IMR-90 (cell line): ENCODE data around the gene NACC2. TPM values are rescaled to one million over a fixed set of nuclear protein-coding genes. Genes with fewer than 3 reads are reported as not detected.

ENCODE experiments used
- ATAC-seq: fragments of 200-7000 bp; cut with Tn5 transposase; 2 replicates; pipeline ENCODE4 v1.9.1; 2020; ENCODE audit warnings: low read depth, mild to moderate bottlenecking, moderate library complexity
- BruUV-seq: library from RNA; stranded (reverse); fragments of 400-500 nt; replicated peaks from 2 replicates; lab custom pipeline; 2021; lab: Mats Ljungman, UMichigan
- CTCF ChIA-PET: fragments of 300-600 bp; formaldehyde crosslinking; extraction: SDS; loops from one replicate; lab custom pipeline; 2021; ENCODE audit warnings: antibody characterized with exemption; lab: Yijun Ruan, JAX
- POLR2A ChIA-PET: fragments of 300-600 bp; sonication (Branson Sonifier 250); formaldehyde crosslinking; loops from one replicate; lab custom pipeline; 2022; ENCODE audit warnings: antibody characterized with exemption; ENCODE audit not compliant: unreplicated experiment; lab: Charles Lee
- DNase-seq: peaks from one replicate; pipeline ENCODE4 v3.0.0; 2013
- H2AFZ ChIP-seq: replicated peaks from 2 replicates; pipeline ENCODE3; 2013; ENCODE audit warnings: low read length, mild to moderate bottlenecking; ENCODE audit not compliant: poor library complexity
- H2AK5ac ChIP-seq: 2 replicates; pipeline ENCODE4 v1.6.1; 2013; ENCODE audit warnings: low read depth, low read length, inconsistent platforms
- H2AK9ac ChIP-seq: replicated peaks from 2 replicates; pipeline ENCODE3; 2013; ENCODE audit warnings: mild to moderate bottlenecking, low read depth, low read length, moderate library complexity; ENCODE audit not compliant: poor library complexity
- H2BK120ac ChIP-seq: 2 replicates; pipeline ENCODE4 v1.6.1; 2013; ENCODE audit warnings: low read depth, low read length, inconsistent platforms
- H2BK15ac ChIP-seq: 3 replicates; pipeline ENCODE4 v1.6.1; 2013; ENCODE audit warnings: low read depth, low read length, inconsistent platforms
- H2BK20ac ChIP-seq: 2 replicates; pipeline ENCODE4 v1.6.1; 2013; ENCODE audit warnings: low read depth, mild to moderate bottlenecking, inconsistent platforms, low read length, moderate library complexity
- H2BK5ac ChIP-seq: 2 replicates; pipeline ENCODE4 v1.6.1; 2013; ENCODE audit warnings: mild to moderate bottlenecking, low read depth, low read length, inconsistent platforms; ENCODE audit not compliant: poor library complexity, severe bottlenecking
- H3K14ac ChIP-seq: replicated peaks from 2 replicates; pipeline ENCODE4 v1.6.1; 2013; ENCODE audit warnings: low read depth, low read length, inconsistent platforms
- H3K18ac ChIP-seq: 2 replicates; pipeline ENCODE4 v1.6.1; 2013; ENCODE audit warnings: low read depth, low read length, control low read depth
- H3K23ac ChIP-seq: 2 replicates; pipeline ENCODE4 v1.6.1; 2013; ENCODE audit warnings: low read depth, low read length, inconsistent platforms
- H3K27ac ChIP-seq: 2 replicates; pipeline ENCODE4 v1.5.1; 2013; ENCODE audit warnings: mild to moderate bottlenecking, control low read depth, low read length; ENCODE audit not compliant: insufficient read depth
- H3K27me3 ChIP-seq: 2 replicates; pipeline ENCODE4 v1.6.1; 2013; ENCODE audit warnings: low read length; ENCODE audit not compliant: control insufficient read depth, insufficient read depth
- H3K36me3 ChIP-seq: 2 replicates; pipeline ENCODE4 v1.6.1; 2013; ENCODE audit warnings: low read length, mixed read lengths; ENCODE audit not compliant: control insufficient read depth, insufficient read depth
- H3K4ac ChIP-seq: 2 replicates; pipeline ENCODE4 v1.6.1; 2013; ENCODE audit warnings: low read depth, low read length, inconsistent platforms
- H3K4me1 ChIP-seq: 2 replicates; pipeline ENCODE4 v1.6.1; 2013; ENCODE audit warnings: low read length, mixed read lengths; ENCODE audit not compliant: control insufficient read depth, insufficient read depth
- H3K4me2 ChIP-seq: 2 replicates; pipeline ENCODE4 v1.6.1; 2013; ENCODE audit warnings: low read depth, mild to moderate bottlenecking, control low read depth, low read length, moderate library complexity
- H3K4me3 ChIP-seq: 2 replicates; pipeline ENCODE4 v1.5.1; 2013; ENCODE audit warnings: low read depth, mild to moderate bottlenecking, control low read depth, low read length, moderate library complexity; ENCODE audit not compliant: insufficient read depth
- H3K56ac ChIP-seq: 2 replicates; pipeline ENCODE4 v1.6.1; 2013; ENCODE audit warnings: low read length, inconsistent platforms; ENCODE audit not compliant: insufficient read depth; ENCODE audit errors: extremely low read depth
- H3K79me1 ChIP-seq, 2 experiments: 2 replicates each; pipeline ENCODE4 v1.6.1; 2013; ENCODE audit warnings: low read length in 2 of 2, inconsistent platforms in 1 of 2, low read depth in 1 of 2
- H3K9ac ChIP-seq: 2 replicates; pipeline ENCODE4 v1.6.1; 2013; ENCODE audit warnings: low read depth, low read length, control low read depth
- H3K9me1 ChIP-seq: 2 replicates; pipeline ENCODE4 v1.6.1; 2013; ENCODE audit warnings: low read length, inconsistent platforms; ENCODE audit not compliant: insufficient read depth
- H3K9me3 ChIP-seq: 2 replicates; pipeline ENCODE4 v1.6.1; 2013; ENCODE audit warnings: low read length; ENCODE audit not compliant: control insufficient read depth, insufficient read depth
- H4K20me1 ChIP-seq: 2 replicates; pipeline ENCODE4 v1.6.1; 2013; ENCODE audit warnings: low read length, inconsistent platforms; ENCODE audit not compliant: insufficient read depth
- H4K5ac ChIP-seq: 2 replicates; pipeline ENCODE4 v1.6.1; 2013; ENCODE audit warnings: mild to moderate bottlenecking, low read depth, low read length, control low read depth
- H4K8ac ChIP-seq, 2 experiments: 2 replicates each; pipeline ENCODE4 v1.6.1; 2013; ENCODE audit warnings: low read depth in 2 of 2, low read length in 2 of 2, control low read depth in 1 of 2, inconsistent platforms in 1 of 2
- H4K91ac ChIP-seq: 2 replicates; pipeline ENCODE4 v1.6.1; 2013; ENCODE audit warnings: low read depth, low read length, inconsistent platforms; ENCODE audit not compliant: insufficient read depth
- CEBPB ChIP-seq: IDR thresholded peaks from 2 replicates; pipeline ENCODE4 v1.6.1; 2012; ENCODE audit warnings: low read depth, low read length, improper control_type of control experiment
- NFE2L2 ChIP-seq: fragments of 150-350 bp; IDR thresholded peaks from 2 replicates; pipeline ENCODE4 v1.6.1; 2016; ENCODE audit warnings: low read depth, mild to moderate bottlenecking, low read length
- POLR2A ChIP-seq: IDR thresholded peaks from 2 replicates; pipeline ENCODE4 v1.6.1; 2012; ENCODE audit warnings: mild to moderate bottlenecking, low read depth, low read length
- RAD21 ChIP-seq: IDR thresholded peaks from 2 replicates; pipeline ENCODE4 v1.6.1; 2012; ENCODE audit warnings: low read length, improper control_type of control experiment
- RFX5 ChIP-seq: IDR thresholded peaks from 2 replicates; pipeline ENCODE4 v1.8.0; 2012; ENCODE audit warnings: low read depth, mild to moderate bottlenecking, low read length, moderate library complexity
- WGBS, 2 experiments: methylation state at CpG; one replicate each; pipeline versions ENCODE4 v1.1.5 to v1.1.7; 2013; ENCODE audit warnings: missing lambda C conversion rate in 2 of 2; ENCODE audit not compliant: insufficient read length in 1 of 2; ENCODE audit errors: extremely low coverage in 2 of 2; 5-methylcytosine and 5-hydroxymethylcytosine counted together
- dilution Hi-C: fragments of 300-500 bp; cut with HindIII; formaldehyde crosslinking; loops from one replicate; pipeline ENCODE4 v1.14.3; 2018; ENCODE audit warnings: low sequenced_read_pairs; ENCODE audit not compliant: unreplicated experiment
- in situ Hi-C: fragments of 300-500 bp; cut with MboI; formaldehyde crosslinking; loops from 3 replicates; pipeline ENCODE4 v1.14.3; 2019; ENCODE audit warnings: low sequenced_read_pairs, inconsistent platforms, mixed read lengths
- intact Hi-C: fragments of 100-400 bp; cut with micrococcal nuclease; formaldehyde crosslinking; loops from 2 replicates; pipeline ENCODE4 v1.10.0; 2022
- polyA plus RNA-seq, 3 experiments: library from polyadenylated mRNA; depleted of rRNA; stranded (reverse); fragments of >200 nt; gene quantifications; 2 replicates each; pipeline ENCODE4 v1.2.3, GENCODE V29; 2012; ENCODE audit warnings: low replicate concordance in 1 of 3
- total RNA-seq: library from RNA; depleted of rRNA; stranded (reverse); fragments of >200 nt; gene quantifications from 2 replicates; pipeline ENCODE4 v1.2.3, GENCODE V29; 2012
- TF ChIP-seq, protein P1 (sequence below): fragments of 150-350 bp; IDR thresholded peaks from 2 replicates; pipeline ENCODE4 v1.6.1; 2016; ENCODE audit warnings: low read depth, mild to moderate bottlenecking, low read length, moderate library complexity, borderline replicate concordance
- TF ChIP-seq, protein P2 (sequence below): fragments of 150-350 bp; IDR thresholded peaks from 2 replicates; pipeline ENCODE4 v1.6.1; 2017; ENCODE audit warnings: mild to moderate bottlenecking, antibody characterized with exemption, low read length, low read depth
- TF ChIP-seq, protein P3 (sequence below): conservative IDR thresholded peaks from 2 replicates; pipeline ENCODE4 v1.5.1; 2012; ENCODE audit warnings: mild to moderate bottlenecking, low read depth, low read length, improper control_type of control experiment

Gene NACC2
- total and polyA plus RNA-seq, 2 of the 4 experiments (the other 2 are of a cell fraction) = 7.9 to 19.0 TPM

DNA sequence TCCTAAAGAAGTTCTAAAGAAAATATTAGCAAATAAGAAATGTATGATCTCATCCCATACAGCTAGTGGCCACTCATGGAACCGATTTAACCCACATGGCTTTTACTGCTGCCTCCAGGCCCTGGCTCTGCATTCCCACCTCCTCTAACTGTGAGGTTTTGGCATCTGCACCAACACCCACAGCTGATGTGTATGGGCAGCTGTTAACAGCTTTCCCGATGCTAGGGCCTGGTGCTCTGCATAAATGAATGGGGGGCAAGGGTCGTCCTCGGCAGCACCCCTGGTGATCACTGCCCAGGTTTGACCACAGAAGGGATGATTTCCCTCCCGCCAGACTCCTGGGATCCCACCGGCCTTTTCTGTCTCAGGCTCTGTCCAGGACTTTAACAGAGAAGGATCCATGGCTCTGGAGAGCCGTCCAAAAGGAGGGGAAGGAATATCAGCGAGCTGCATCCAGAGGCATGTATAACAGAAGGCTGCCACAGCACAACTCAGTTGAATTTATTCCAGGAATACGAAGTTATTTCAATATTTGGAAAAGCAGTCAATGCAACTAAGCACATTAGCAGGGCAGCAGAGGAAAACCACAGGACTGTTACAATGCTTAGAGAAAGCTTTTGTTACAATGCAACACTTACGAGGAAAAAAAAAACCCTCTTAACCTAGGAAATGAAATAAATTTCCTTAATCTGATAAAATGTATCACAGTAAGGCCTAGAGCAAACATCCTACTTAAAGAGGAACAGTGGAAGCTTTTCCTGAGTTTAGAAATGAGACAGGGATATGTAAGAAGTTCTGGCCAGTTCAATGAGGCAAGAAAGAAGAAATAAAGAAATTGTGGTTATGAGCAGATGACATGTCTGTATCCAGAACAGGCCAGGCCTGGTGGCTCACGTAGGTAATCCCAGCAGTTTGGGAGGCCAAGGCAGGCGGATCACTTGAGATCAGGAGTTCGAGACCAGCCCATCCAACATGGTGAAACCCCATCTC lies 63.1 kb downstream of the NACC2 start:
- H3K9ac ChIP-seq = no peak overlapping the region
- H3K18ac ChIP-seq = no peak overlapping the region; the same call in 1 of the 2 replicates
- in situ Hi-C loops (no loop called here), intact Hi-C loops (no loop called here), dilution Hi-C loops (no loop called here)
- H3K27me3 ChIP-seq = no peaks in the 10 kb centered on the region
- no peak overlapping the region for H3K56ac ChIP-seq
- ChIA-PET CTCF (interaction anchor here (1.4 kb wide), 1 partner anchor 20 kb away, joined by 4 read pairs; no protein-coding TSS in a partner anchor), POLR2A (no interaction called here)
- ATAC-seq = peak; percentile 88
- H2AK5ac ChIP-seq = peak overlapping the region; percentile 18; the same call in 1 of the 2 replicates
- H3K27ac ChIP-seq = peak overlapping the region; percentile 26; the same call in 1 of the 2 replicates
- H2BK20ac ChIP-seq = no peak overlapping the region
- no peak overlapping the region for H3K4me2 ChIP-seq
- no peak overlapping the region for H2BK120ac ChIP-seq
- H3K14ac ChIP-seq = no peak overlapping the region
- H4K20me1 ChIP-seq = peaks cover 59% of the 10 kb centered on the region
- peak overlapping the region; percentile 55; the same call in 1 of the 2 replicates for H3K23ac ChIP-seq
- no peak overlapping the region for H2BK15ac ChIP-seq
- peaks cover 8% of the 10 kb centered on the region for H3K9me1 ChIP-seq
- no peak overlapping the region for H2BK5ac ChIP-seq
- peak; percentile 52 for DNase-seq
- no peak overlapping the region for H2AK9ac ChIP-seq
- H2AFZ ChIP-seq = no peak overlapping the region
- H3K9me3 ChIP-seq = no peaks in the 10 kb centered on the region
- H4K91ac ChIP-seq = no peak overlapping the region
- H3K4ac ChIP-seq = no peak overlapping the region
- H3K4me3 ChIP-seq = no peak overlapping the region
- H3K36me3 ChIP-seq = peaks cover 14% of the 10 kb centered on the region
- TF ChIP-seq, protein P1, sequence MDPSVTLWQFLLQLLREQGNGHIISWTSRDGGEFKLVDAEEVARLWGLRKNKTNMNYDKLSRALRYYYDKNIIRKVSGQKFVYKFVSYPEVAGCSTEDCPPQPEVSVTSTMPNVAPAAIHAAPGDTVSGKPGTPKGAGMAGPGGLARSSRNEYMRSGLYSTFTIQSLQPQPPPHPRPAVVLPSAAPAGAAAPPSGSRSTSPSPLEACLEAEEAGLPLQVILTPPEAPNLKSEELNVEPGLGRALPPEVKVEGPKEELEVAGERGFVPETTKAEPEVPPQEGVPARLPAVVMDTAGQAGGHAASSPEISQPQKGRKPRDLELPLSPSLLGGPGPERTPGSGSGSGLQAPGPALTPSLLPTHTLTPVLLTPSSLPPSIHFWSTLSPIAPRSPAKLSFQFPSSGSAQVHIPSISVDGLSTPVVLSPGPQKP = no peak
- TF ChIP-seq, protein P2, sequence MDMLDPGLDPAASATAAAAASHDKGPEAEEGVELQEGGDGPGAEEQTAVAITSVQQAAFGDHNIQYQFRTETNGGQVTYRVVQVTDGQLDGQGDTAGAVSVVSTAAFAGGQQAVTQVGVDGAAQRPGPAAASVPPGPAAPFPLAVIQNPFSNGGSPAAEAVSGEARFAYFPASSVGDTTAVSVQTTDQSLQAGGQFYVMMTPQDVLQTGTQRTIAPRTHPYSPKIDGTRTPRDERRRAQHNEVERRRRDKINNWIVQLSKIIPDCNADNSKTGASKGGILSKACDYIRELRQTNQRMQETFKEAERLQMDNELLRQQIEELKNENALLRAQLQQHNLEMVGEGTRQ = no peak
- TF ChIP-seq POLR2A = no peak
- TF ChIP-seq CEBPB = no peak
- TF ChIP-seq, protein P3, sequence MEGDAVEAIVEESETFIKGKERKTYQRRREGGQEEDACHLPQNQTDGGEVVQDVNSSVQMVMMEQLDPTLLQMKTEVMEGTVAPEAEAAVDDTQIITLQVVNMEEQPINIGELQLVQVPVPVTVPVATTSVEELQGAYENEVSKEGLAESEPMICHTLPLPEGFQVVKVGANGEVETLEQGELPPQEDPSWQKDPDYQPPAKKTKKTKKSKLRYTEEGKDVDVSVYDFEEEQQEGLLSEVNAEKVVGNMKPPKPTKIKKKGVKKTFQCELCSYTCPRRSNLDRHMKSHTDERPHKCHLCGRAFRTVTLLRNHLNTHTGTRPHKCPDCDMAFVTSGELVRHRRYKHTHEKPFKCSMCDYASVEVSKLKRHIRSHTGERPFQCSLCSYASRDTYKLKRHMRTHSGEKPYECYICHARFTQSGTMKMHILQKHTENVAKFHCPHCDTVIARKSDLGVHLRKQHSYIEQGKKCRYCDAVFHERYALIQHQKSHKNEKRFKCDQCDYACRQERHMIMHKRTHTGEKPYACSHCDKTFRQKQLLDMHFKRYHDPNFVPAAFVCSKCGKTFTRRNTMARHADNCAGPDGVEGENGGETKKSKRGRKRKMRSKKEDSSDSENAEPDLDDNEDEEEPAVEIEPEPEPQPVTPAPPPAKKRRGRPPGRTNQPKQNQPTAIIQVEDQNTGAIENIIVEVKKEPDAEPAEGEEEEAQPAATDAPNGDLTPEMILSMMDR = no peak
- TF ChIP-seq RFX5 = no peak
- no peak for TF ChIP-seq RAD21
- no peak for TF ChIP-seq NFE2L2
- WGBS, 2 experiments = 76% methylated on average over 5 of the region's 13 CpGs; no CpG with 5 or more reads in 1 of the 2 experiments
- H4K5ac ChIP-seq = no peak overlapping the region
- H3K4me1 ChIP-seq = peaks cover 6% of the 10 kb centered on the region
- no peak overlapping the region for H4K8ac ChIP-seq
- no TSS peak for BruUV-seq
- peaks cover 19 to 70% of the 10 kb centered on the region in 2 experiments for H3K79me1 ChIP-seq
